Calu3 (cell line): Measurements from ENCODE around the gene LCE1E. TPM values are rescaled to one million over a fixed set of nuclear protein-coding genes. Genes with fewer than 3 reads are reported as not detected.

Experiments used
- BruUV-seq: library from RNA; stranded (reverse); fragments of 400-500 nt; replicated peaks from 2 replicates; lab custom pipeline; 2021; lab: Mats Ljungman, UMichigan
- CTCF ChIA-PET: fragments of 300-600 bp; sonication (Branson Sonifier 250); formaldehyde crosslinking; loops from one replicate; lab custom pipeline; 2022; ENCODE audit warnings: antibody characterized with exemption; lab: Charles Lee
- DNase-seq: peaks from one replicate; pipeline ENCODE4 v3.0.0; 2022
- H3K27ac Mint-ChIP-seq: one replicate; pipeline ENCODE4 v1.8.0; 2022; ENCODE audit warnings: mixed read lengths; ENCODE audit not compliant: unreplicated experiment
- H3K27me3 Mint-ChIP-seq: one replicate; pipeline ENCODE4 v1.8.0; 2022; ENCODE audit warnings: mixed read lengths; ENCODE audit not compliant: unreplicated experiment
- H3K36me3 Mint-ChIP-seq: one replicate; pipeline ENCODE4 v1.8.0; 2022; ENCODE audit warnings: mild to moderate bottlenecking, moderate library complexity, mixed read lengths; ENCODE audit not compliant: insufficient read depth, unreplicated experiment
- H3K4me1 Mint-ChIP-seq: one replicate; pipeline ENCODE4 v1.8.0; 2022; ENCODE audit warnings: mild to moderate bottlenecking, low read depth, mixed read lengths; ENCODE audit not compliant: unreplicated experiment
- H3K4me3 Mint-ChIP-seq: one replicate; pipeline ENCODE4 v1.8.0; 2022; ENCODE audit warnings: mild to moderate bottlenecking, low read depth, moderate library complexity, mixed read lengths; ENCODE audit not compliant: unreplicated experiment
- H3K9me3 Mint-ChIP-seq: one replicate; pipeline ENCODE4 v1.8.0; 2022; ENCODE audit warnings: low read depth, mixed read lengths; ENCODE audit not compliant: unreplicated experiment
- intact Hi-C: fragments of 100-400 bp; cut with micrococcal nuclease; formaldehyde crosslinking; loops from one replicate; pipeline ENCODE4 v1.10.0; 2022; ENCODE audit not compliant: unreplicated experiment
- total RNA-seq: library from RNA; stranded (reverse); gene quantifications from 2 replicates; pipeline ENCODE4 v1.2.3, GENCODE V29; 2022
- TF ChIP-seq, protein P1 (sequence below): fragments of 200-600 bp; IDR thresholded peaks from one replicate; pipeline ENCODE4 v1.8.0; 2022; ENCODE audit warnings: antibody characterized with exemption; ENCODE audit not compliant: unreplicated experiment

The LCE1E gene
- total RNA-seq, 1 experiment from 2014 or later, result not detected

DNA sequence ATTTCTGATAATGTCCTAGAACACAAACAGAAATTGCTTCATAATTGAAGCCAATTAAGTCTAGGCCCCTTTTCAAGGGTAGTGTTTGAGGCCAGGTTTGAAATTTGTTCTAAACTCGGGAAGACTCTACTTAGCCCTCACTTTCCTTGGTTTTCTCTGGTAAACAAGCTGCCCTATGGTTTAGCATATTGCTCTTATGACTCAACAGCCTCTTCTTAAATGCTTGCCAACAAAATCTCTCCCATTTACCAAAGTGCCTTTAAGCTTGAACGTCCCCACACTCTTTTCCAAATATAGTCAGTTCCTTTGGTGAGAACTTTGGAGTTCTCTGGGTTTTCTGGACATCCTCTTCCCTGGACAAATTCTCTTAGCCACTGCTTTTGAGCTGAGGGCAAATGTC lies 50.8 kb downstream of the LCE1E start:
- CTCF ChIA-PET, result interaction anchor here (0.6 kb wide), 2 partner anchors 23 to 45 kb away, joined by 3 read pairs; no protein-coding TSS in a partner anchor
- Mint-ChIP-seq H3K36me3 (no peaks in the 10 kb centered on the region), H3K4me3 (no peak overlapping the region), H3K9me3 (no peaks in the 10 kb centered on the region), H3K4me1 (no peaks in the 10 kb centered on the region), H3K27ac (no peak overlapping the region), H3K27me3 (peaks cover 58% of the 10 kb centered on the region)
- DNase-seq, result no peak
- TF ChIP-seq, protein P1, sequence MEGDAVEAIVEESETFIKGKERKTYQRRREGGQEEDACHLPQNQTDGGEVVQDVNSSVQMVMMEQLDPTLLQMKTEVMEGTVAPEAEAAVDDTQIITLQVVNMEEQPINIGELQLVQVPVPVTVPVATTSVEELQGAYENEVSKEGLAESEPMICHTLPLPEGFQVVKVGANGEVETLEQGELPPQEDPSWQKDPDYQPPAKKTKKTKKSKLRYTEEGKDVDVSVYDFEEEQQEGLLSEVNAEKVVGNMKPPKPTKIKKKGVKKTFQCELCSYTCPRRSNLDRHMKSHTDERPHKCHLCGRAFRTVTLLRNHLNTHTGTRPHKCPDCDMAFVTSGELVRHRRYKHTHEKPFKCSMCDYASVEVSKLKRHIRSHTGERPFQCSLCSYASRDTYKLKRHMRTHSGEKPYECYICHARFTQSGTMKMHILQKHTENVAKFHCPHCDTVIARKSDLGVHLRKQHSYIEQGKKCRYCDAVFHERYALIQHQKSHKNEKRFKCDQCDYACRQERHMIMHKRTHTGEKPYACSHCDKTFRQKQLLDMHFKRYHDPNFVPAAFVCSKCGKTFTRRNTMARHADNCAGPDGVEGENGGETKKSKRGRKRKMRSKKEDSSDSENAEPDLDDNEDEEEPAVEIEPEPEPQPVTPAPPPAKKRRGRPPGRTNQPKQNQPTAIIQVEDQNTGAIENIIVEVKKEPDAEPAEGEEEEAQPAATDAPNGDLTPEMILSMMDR, result no peak
- BruUV-seq, result no TSS peak
- intact Hi-C loops, result no loop called here

Other genes with a start within 250 kb of the LCE1E start
- gene LCE3E, start 219.5 kb upstream of the LCE1E start, total RNA-seq, result not detected in 2 replicates
- gene LCE3D, start 205.7 kb upstream of the LCE1E start, total RNA-seq, result not detected in 2 replicates
- not detected in 2 replicates for gene LCE3C, start 186.0 kb upstream of the LCE1E start, total RNA-seq
- not detected in 2 replicates for gene LCE3B, start 172.4 kb upstream of the LCE1E start, total RNA-seq
- not detected in 2 replicates for gene LCE3A, start 163.2 kb upstream of the LCE1E start, total RNA-seq
- gene LCE2D, start 122.9 kb upstream of the LCE1E start, total RNA-seq, result not detected in 2 replicates
- not detected in 2 replicates for gene LCE2C, start 111.0 kb upstream of the LCE1E start, total RNA-seq
- not detected in 2 replicates for gene LCE2B, start 100.1 kb upstream of the LCE1E start, total RNA-seq
- not detected in 2 replicates for gene LCE2A, start 87.9 kb upstream of the LCE1E start, total RNA-seq
- gene LCE4A, start 78.1 kb upstream of the LCE1E start, total RNA-seq, result not detected in 2 replicates
- gene KPRP, start 28.2 kb upstream of the LCE1E start, total RNA-seq, result not detected in 2 replicates
- gene LCE1F, start 11.1 kb upstream of the LCE1E start, total RNA-seq, result not detected in 2 replicates
- gene LCE1D, start 10.5 kb downstream of the LCE1E start, total RNA-seq, result not detected in 2 replicates
- gene LCE1C, start 20.4 kb downstream of the LCE1E start, total RNA-seq, result not detected in 2 replicates
- not detected in 2 replicates for gene LCE1B, start 25.7 kb downstream of the LCE1E start, total RNA-seq
- gene LCE1A, start 41.2 kb downstream of the LCE1E start, total RNA-seq, result not detected in 2 replicates
- not detected in 2 replicates for gene LCE6A, start 56.6 kb downstream of the LCE1E start, total RNA-seq
- not detected in 2 replicates for gene LCE7A, start 73.7 kb downstream of the LCE1E start, total RNA-seq
- not detected in 2 replicates for gene SMCP, start 92.1 kb downstream of the LCE1E start, total RNA-seq
- 1.1 and 1.9 TPM in 2 replicates for gene IVL, start 122.3 kb downstream of the LCE1E start, total RNA-seq
- not detected in 2 replicates for gene SPRR5, start 160.9 kb downstream of the LCE1E start, total RNA-seq
- not detected in 2 replicates for gene SPRR4, start 184.4 kb downstream of the LCE1E start, total RNA-seq
- gene SPRR1A, start 197.8 kb downstream of the LCE1E start, total RNA-seq, result not detected in 2 replicates
- 6.2 and 26.7 TPM in 2 replicates for gene SPRR3, start 215.5 kb downstream of the LCE1E start, total RNA-seq
- 3.1 TPM in 1 of 2 replicates, not detected in the other for gene SPRR1B, start 244.9 kb downstream of the LCE1E start, total RNA-seq